ENCODE measurements around the gene MAP3K2.

MAP3K2 gene

DNA sequence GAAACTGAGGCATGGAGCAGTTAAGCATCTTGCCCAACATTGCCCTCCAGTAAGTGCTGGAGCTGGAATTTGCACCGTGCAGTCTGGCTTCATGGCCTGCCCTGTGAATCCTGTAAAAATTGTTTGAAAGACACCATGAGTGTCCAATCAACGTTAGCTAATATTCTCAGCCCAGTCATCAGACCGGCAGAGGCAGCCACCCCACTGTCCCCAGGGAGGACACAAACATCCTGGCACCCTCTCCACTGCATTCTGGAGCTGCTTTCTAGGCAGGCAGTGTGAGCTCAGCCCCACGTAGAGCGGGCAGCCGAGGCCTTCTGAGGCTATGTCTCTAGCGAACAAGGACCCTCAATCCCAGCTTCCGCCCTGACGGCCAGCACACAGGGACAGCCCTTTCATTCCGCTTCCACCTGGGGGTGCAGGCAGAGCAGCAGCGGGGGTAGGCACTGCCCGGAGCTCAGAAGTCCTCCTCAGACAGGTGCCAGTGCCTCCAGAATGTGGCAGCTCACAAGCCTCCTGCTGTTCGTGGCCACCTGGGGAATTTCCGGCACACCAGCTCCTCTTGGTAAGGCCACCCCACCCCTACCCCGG, 31.8 kb upstream of the MAP3K2 start:
- H3K14ac ChIP-seq (ENCODE audit: low read length in 2 of 2), result peak overlapping the region in 1 of 2 experiments; percentile 36
- H2BK5ac ChIP-seq (ENCODE audit: low read depth, low read length, poor library complexity, severe bottlenecking), result no peak overlapping the region
- H3K27ac ChIP-seq (ENCODE audit: low read length, poor library complexity, severe bottlenecking), result no peak overlapping the region
- H3K4me1 ChIP-seq (ENCODE audit: control insufficient read depth, insufficient read depth, low read depth, low read length), result peaks cover 55% of the 10 kb centered on the region
- no peak overlapping the region for H2AK5ac ChIP-seq (ENCODE audit: low read length, severe bottlenecking)
- H2AFZ ChIP-seq (ENCODE audit: low read depth, low read length), result no peak overlapping the region
- H3K27me3 ChIP-seq (ENCODE audit: control insufficient read depth in 1 of 2, insufficient read depth in 1 of 2, low read length in 2 of 2), result peaks cover 13 to 61% of the 10 kb centered on the region in 2 experiments
- peak overlapping the region; percentile 25 for H4K91ac ChIP-seq (ENCODE audit: low read length)
- H3K79me1 ChIP-seq (replicated peaks; ENCODE audit: low read length, poor library complexity, severe bottlenecking), result no peaks in the 10 kb centered on the region
- H3K4ac ChIP-seq (ENCODE audit: low read depth in 1 of 2, low read length in 2 of 2), result no peak overlapping the region
- no peak overlapping the region for H2BK120ac ChIP-seq (ENCODE audit: low read depth, low read length)
- no peak overlapping the region for H3K9ac ChIP-seq (ENCODE audit: low read length)
- no peaks in the 10 kb centered on the region for H3K9me3 ChIP-seq (ENCODE audit: control insufficient read depth, low read length)
- H3K18ac ChIP-seq (ENCODE audit: low read depth in 1 of 2, low read length in 2 of 2), result no peak overlapping the region
- no peaks in the 10 kb centered on the region for H3K36me3 ChIP-seq (ENCODE audit: control insufficient read depth in 1 of 2, insufficient read depth in 2 of 2, low read depth in 1 of 2, low read length in 2 of 2)
- no peak overlapping the region for H3K23ac ChIP-seq (ENCODE audit: low read length in 2 of 2)
- H3K4me3 ChIP-seq (ENCODE audit: insufficient read depth in 1 of 2, low read depth in 1 of 2, low read length in 2 of 2), result no peak overlapping the region
- H3K4me2 ChIP-seq (ENCODE audit: low read length, poor library complexity, severe bottlenecking), result no peak overlapping the region
- H2BK15ac ChIP-seq (ENCODE audit: low read depth, poor library complexity, severe bottlenecking), result no peak overlapping the region
- H4K8ac ChIP-seq (ENCODE audit: low read length), result no peak overlapping the region
- no peak for DNase-seq
- H2BK12ac ChIP-seq (ENCODE audit: low read length in 2 of 2), result no peak overlapping the region
- WGBS, result 93% methylated on average over 14 of the region's 15 CpGs

DNA sequence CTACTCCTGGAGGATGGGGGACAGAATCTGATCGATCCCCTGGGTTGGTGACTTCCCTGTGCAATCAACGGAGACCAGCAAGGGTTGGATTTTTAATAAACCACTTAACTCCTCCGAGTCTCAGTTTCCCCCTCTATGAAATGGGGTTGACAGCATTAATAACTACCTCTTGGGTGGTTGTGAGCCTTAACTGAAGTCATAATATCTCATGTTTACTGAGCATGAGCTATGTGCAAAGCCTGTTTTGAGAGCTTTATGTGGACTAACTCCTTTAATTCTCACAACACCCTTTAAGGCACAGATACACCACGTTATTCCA, 31.3 kb upstream of the MAP3K2 start:
- peaks cover 55% of the 10 kb centered on the region for H3K4me1 ChIP-seq (ENCODE audit: control insufficient read depth, insufficient read depth, low read depth, low read length)
- H4K91ac ChIP-seq (ENCODE audit: low read length), result no peak overlapping the region
- H2BK5ac ChIP-seq (ENCODE audit: low read depth, low read length, poor library complexity, severe bottlenecking), result no peak overlapping the region
- no peaks in the 10 kb centered on the region for H3K9me3 ChIP-seq (ENCODE audit: control insufficient read depth, low read length)
- H3K4me3 ChIP-seq (ENCODE audit: insufficient read depth in 1 of 2, low read depth in 1 of 2, low read length in 2 of 2), result no peak overlapping the region
- H3K36me3 ChIP-seq (ENCODE audit: control insufficient read depth in 1 of 2, insufficient read depth in 2 of 2, low read depth in 1 of 2, low read length in 2 of 2), result no peaks in the 10 kb centered on the region
- no peak overlapping the region for H3K18ac ChIP-seq (ENCODE audit: low read depth in 1 of 2, low read length in 2 of 2)
- H2AFZ ChIP-seq (ENCODE audit: low read depth, low read length), result no peak overlapping the region
- H3K79me1 ChIP-seq (replicated peaks; ENCODE audit: low read length, poor library complexity, severe bottlenecking), result no peaks in the 10 kb centered on the region
- no peak overlapping the region for H2AK5ac ChIP-seq (ENCODE audit: low read length, severe bottlenecking)
- DNase-seq, result no peak
- no peak overlapping the region for H3K4me2 ChIP-seq (ENCODE audit: low read length, poor library complexity, severe bottlenecking)
- no peak overlapping the region for H3K27ac ChIP-seq (ENCODE audit: low read length, poor library complexity, severe bottlenecking)
- H3K23ac ChIP-seq (ENCODE audit: low read length in 2 of 2), result no peak overlapping the region
- H2BK15ac ChIP-seq (ENCODE audit: low read depth, poor library complexity, severe bottlenecking), result no peak overlapping the region
- no peak overlapping the region for H2BK120ac ChIP-seq (ENCODE audit: low read depth, low read length)
- H3K27me3 ChIP-seq (ENCODE audit: control insufficient read depth in 1 of 2, insufficient read depth in 1 of 2, low read length in 2 of 2), result peaks cover 13 to 61% of the 10 kb centered on the region in 2 experiments
- no peak overlapping the region for H3K9ac ChIP-seq (ENCODE audit: low read length)
- no peak overlapping the region for H2BK12ac ChIP-seq (ENCODE audit: low read length in 2 of 2)
- H3K4ac ChIP-seq (ENCODE audit: low read depth in 1 of 2, low read length in 2 of 2), result no peak overlapping the region
- WGBS, result 99% methylated on average over 2 of the region's 4 CpGs
- no peak overlapping the region for H3K14ac ChIP-seq (ENCODE audit: low read length in 2 of 2)
- H4K8ac ChIP-seq (ENCODE audit: low read length), result no peak overlapping the region

DNA sequence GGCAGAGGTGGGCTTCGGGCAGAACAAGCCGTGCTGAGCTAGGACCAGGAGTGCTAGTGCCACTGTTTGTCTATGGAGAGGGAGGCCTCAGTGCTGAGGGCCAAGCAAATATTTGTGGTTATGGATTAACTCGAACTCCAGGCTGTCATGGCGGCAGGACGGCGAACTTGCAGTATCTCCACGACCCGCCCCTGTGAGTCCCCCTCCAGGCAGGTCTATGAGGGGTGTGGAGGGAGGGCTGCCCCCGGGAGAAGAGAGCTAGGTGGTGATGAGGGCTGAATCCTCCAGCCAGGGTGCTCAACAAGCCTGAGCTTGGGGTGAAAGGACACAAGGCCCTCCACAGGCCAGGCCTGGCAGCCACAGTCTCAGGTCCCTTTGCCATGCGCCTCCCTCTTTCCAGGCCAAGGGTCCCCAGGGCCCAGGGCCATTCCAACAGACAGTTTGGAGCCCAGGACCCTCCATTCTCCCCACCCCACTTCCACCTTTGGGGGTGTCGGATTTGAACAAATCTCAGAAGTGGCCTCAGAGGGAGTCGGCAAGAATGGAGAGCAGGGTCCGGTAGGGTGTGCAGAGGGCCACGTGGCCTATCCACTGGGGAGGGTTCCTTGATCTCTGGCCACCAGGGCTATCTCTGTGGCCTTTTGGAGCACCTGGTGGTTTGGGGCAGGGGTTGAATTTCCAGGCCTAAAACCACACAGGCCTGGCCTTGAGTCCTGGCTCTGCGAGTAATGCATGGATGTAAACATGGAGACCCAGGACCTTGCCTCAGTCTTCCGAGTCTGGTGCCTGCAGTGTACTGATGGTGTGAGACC, 30.7 kb upstream of the MAP3K2 start, which contains the start of gene PROC:
Gene PROC, plus strand, starts transcription at position 128 of the 812 bp plus-strand sequence. CDS start 1,516 bp downstream, outside the sequence.
- peak within 1 kb of the TSS in 1 of 2 experiments; percentile 23 for H2BK12ac ChIP-seq (ENCODE audit: low read length in 2 of 2)
- H2BK15ac ChIP-seq (ENCODE audit: low read depth, poor library complexity, severe bottlenecking), result no peak within 1 kb of the TSS
- no peak within 1 kb of the TSS for H3K9ac ChIP-seq (ENCODE audit: low read length)
- H3K9me3 ChIP-seq (ENCODE audit: control insufficient read depth, low read length), result no peaks in the 10 kb centered on the region
- peaks cover 13 to 59% of the 10 kb centered on the region in 2 experiments for H3K27me3 ChIP-seq (ENCODE audit: control insufficient read depth in 1 of 2, insufficient read depth in 1 of 2, low read length in 2 of 2)
- no peak within 1 kb of the TSS for H3K23ac ChIP-seq (ENCODE audit: low read length in 2 of 2)
- H3K36me3 ChIP-seq (ENCODE audit: control insufficient read depth in 1 of 2, insufficient read depth in 2 of 2, low read depth in 1 of 2, low read length in 2 of 2), result no peaks in the 10 kb centered on the region
- H2BK5ac ChIP-seq (ENCODE audit: low read depth, low read length, poor library complexity, severe bottlenecking), result no peak within 1 kb of the TSS
- H3K14ac ChIP-seq (ENCODE audit: low read length in 2 of 2), result no peak within 1 kb of the TSS
- WGBS, result 95% methylated on average over 16 of the region's 16 CpGs
- H3K4ac ChIP-seq (ENCODE audit: low read depth in 1 of 2, low read length in 2 of 2), result no peak within 1 kb of the TSS
- no peaks in the 10 kb centered on the region for H3K79me1 ChIP-seq (replicated peaks; ENCODE audit: low read length, poor library complexity, severe bottlenecking)
- no peak within 1 kb of the TSS for H4K91ac ChIP-seq (ENCODE audit: low read length)
- H3K4me2 ChIP-seq (ENCODE audit: low read length, poor library complexity, severe bottlenecking), result no peak within 1 kb of the TSS
- no peak within 1 kb of the TSS for H2AFZ ChIP-seq (ENCODE audit: low read depth, low read length)
- H3K4me1 ChIP-seq (ENCODE audit: control insufficient read depth, insufficient read depth, low read depth, low read length), result peaks cover 54% of the 10 kb centered on the region
- H3K18ac ChIP-seq (ENCODE audit: low read depth in 1 of 2, low read length in 2 of 2), result peak within 1 kb of the TSS in 1 of 2 experiments; percentile 37
- DNase-seq, result no peak
- no peak within 1 kb of the TSS for H3K27ac ChIP-seq (ENCODE audit: low read length, poor library complexity, severe bottlenecking)
- H2AK5ac ChIP-seq (ENCODE audit: low read length, severe bottlenecking), result peak within 1 kb of the TSS; percentile 61
- no peak within 1 kb of the TSS for H4K8ac ChIP-seq (ENCODE audit: low read length)
- H2BK120ac ChIP-seq (ENCODE audit: low read depth, low read length), result no peak within 1 kb of the TSS
- H3K4me3 ChIP-seq (ENCODE audit: insufficient read depth in 1 of 2, low read depth in 1 of 2, low read length in 2 of 2), result no peak within 1 kb of the TSS

DNA sequence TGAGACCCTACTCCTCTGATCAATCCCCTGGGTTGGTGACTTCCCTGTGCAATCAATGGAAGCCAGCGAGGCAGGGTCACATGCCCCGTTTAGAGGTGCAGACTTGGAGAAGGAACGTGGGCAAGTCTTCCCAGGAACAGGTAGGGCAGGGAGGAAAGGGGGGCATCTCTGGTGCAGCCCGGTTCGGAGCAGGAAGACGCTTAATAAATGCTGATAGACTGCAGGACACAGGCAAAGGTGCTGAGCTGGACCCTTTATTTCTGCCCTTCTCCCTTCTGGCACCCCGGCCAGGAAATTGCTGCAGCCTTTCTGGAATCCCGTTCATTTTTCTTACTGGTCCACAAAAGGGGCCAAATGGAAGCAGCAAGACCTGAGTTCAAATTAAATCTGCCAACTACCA, 29.6 kb upstream of the MAP3K2 start:
- Histone ChIP-seq H3K14ac (ENCODE audit: low read length in 2 of 2) (no peak overlapping the region), H2BK5ac (ENCODE audit: low read depth, low read length, poor library complexity, severe bottlenecking) (no peak overlapping the region), H3K79me1 (replicated peaks; ENCODE audit: low read length, poor library complexity, severe bottlenecking) (no peaks in the 10 kb centered on the region), H3K18ac (ENCODE audit: low read depth in 1 of 2, low read length in 2 of 2) (no peak overlapping the region), H2BK120ac (ENCODE audit: low read depth, low read length) (no peak overlapping the region), H3K9ac (ENCODE audit: low read length) (no peak overlapping the region), H2AFZ (ENCODE audit: low read depth, low read length) (no peak overlapping the region), H2BK15ac (ENCODE audit: low read depth, poor library complexity, severe bottlenecking) (no peak overlapping the region), H3K36me3 (ENCODE audit: control insufficient read depth in 1 of 2, insufficient read depth in 2 of 2, low read depth in 1 of 2, low read length in 2 of 2) (no peaks in the 10 kb centered on the region), H4K91ac (ENCODE audit: low read length) (no peak overlapping the region), H3K4me3 (ENCODE audit: insufficient read depth in 1 of 2, low read depth in 1 of 2, low read length in 2 of 2) (no peak overlapping the region), H3K4me2 (ENCODE audit: low read length, poor library complexity, severe bottlenecking) (no peak overlapping the region), H3K27ac (ENCODE audit: low read length, poor library complexity, severe bottlenecking) (no peak overlapping the region), H2AK5ac (ENCODE audit: low read length, severe bottlenecking) (peak overlapping the region; percentile 61), H2BK12ac (ENCODE audit: low read length in 2 of 2) (no peak overlapping the region), H3K23ac (ENCODE audit: low read length in 2 of 2) (no peak overlapping the region), H3K27me3 (ENCODE audit: control insufficient read depth in 1 of 2, insufficient read depth in 1 of 2, low read length in 2 of 2) (peaks cover 5 to 49% of the 10 kb centered on the region in 2 experiments), H3K4me1 (ENCODE audit: control insufficient read depth, insufficient read depth, low read depth, low read length) (peaks cover 44% of the 10 kb centered on the region), H3K9me3 (ENCODE audit: control insufficient read depth, low read length) (no peaks in the 10 kb centered on the region), H4K8ac (ENCODE audit: low read length) (no peak overlapping the region), H3K4ac (ENCODE audit: low read depth in 1 of 2, low read length in 2 of 2) (no peak overlapping the region)
- no peak for DNase-seq
- 97% methylated on average over 8 of the region's 8 CpGs for WGBS
